ENCODE data around the gene ARFGEF3.

GRCh38 chr6:138387577-138388368 is 226.0 kb downstream of the ARFGEF3 start:
- TF ChIP-seq CTCF (conservative IDR thresholded peaks at IDR 0.05 in 1 of 2, IDR thresholded peaks at IDR 0.05 in 1 of 2; ENCODE audit: low read depth in 1 of 2, low read length in 2 of 2) (no peak), EZH2 (IDR thresholded peaks at IDR 0.05; ENCODE audit: low read length, missing control alignments) (no peak)
